ENCODE data around the gene PLAAT2. TPM values are rescaled to one million over a fixed set of nuclear protein-coding genes. Genes with fewer than 3 reads are reported as not detected.
A peak's percentile ranks its signal among the peaks of the same experiment; 100 is the strongest.

The PLAAT2 gene
- total RNA-seq, 3 donors from 2014 or later = 1.1 to 2.6 (median 2.0) TPM

DNA sequence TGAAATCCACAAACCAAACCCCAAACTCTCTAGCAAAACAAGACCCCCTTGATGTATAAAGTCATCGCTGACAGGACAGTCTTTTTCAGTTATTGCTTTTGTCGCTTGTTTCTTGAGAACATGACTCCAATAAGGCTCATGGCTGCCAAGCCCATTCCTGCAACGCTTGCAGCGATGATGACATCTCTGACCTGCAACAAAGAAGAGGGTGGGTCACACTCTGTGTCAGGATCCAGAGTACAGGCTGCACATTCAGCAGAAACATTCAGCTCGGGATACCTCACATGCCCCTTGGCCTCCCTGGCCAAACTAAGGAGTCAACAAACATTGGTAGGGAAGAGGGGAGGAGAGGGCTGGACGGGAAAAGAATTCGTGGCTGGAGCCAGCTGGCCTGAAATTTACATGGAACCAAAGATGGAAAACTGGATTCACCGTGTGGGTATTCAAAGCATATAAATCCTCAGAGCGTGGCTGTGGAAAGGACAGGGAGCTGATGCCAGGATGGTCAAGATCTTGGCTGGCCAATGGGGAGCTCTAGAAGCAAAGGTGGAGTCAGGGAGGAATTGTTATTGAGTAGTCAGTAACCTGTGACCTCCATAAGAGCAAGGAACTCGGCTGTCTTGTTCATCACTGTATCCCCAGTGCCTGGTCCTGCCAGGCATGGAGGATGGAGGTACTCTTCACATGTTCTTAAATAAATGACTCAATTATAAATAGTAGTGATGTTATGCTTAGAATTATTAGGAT, 11.8 kb upstream of the PLAAT2 start:
- Histone ChIP-seq H3K27ac (peak overlapping the region; percentile 76 to 84), H3K4me3 (peak overlapping the region; percentile 5 to 47 (median 25)), H3K4me1 (peaks cover 0 to 20% of the 10 kb centered on the region in 2 donors), H3K9me3 (peaks cover 4 to 5% of the 10 kb centered on the region in 2 donors), H3K36me3 (no peaks in the 10 kb centered on the region), H3K27me3 (no peaks in the 10 kb centered on the region)
- peak in 1 of 2 donors; percentile 65 for DNase-seq (ENCODE audit: low spot score in 2 of 2)
- no peak for TF ChIP-seq POLR2A (IDR thresholded peaks at IDR 0.05)
- peak; percentile 12 to 59 (median 20) for TF ChIP-seq POLR2AphosphoS5 (IDR thresholded peaks at IDR 0.05)
- TF ChIP-seq, protein P1, sequence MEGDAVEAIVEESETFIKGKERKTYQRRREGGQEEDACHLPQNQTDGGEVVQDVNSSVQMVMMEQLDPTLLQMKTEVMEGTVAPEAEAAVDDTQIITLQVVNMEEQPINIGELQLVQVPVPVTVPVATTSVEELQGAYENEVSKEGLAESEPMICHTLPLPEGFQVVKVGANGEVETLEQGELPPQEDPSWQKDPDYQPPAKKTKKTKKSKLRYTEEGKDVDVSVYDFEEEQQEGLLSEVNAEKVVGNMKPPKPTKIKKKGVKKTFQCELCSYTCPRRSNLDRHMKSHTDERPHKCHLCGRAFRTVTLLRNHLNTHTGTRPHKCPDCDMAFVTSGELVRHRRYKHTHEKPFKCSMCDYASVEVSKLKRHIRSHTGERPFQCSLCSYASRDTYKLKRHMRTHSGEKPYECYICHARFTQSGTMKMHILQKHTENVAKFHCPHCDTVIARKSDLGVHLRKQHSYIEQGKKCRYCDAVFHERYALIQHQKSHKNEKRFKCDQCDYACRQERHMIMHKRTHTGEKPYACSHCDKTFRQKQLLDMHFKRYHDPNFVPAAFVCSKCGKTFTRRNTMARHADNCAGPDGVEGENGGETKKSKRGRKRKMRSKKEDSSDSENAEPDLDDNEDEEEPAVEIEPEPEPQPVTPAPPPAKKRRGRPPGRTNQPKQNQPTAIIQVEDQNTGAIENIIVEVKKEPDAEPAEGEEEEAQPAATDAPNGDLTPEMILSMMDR (IDR thresholded peaks at IDR 0.05) = no peak
- intact Hi-C loops (cut with DNase I; ENCODE audit: low total_unique reads) = no loop called here

DNA sequence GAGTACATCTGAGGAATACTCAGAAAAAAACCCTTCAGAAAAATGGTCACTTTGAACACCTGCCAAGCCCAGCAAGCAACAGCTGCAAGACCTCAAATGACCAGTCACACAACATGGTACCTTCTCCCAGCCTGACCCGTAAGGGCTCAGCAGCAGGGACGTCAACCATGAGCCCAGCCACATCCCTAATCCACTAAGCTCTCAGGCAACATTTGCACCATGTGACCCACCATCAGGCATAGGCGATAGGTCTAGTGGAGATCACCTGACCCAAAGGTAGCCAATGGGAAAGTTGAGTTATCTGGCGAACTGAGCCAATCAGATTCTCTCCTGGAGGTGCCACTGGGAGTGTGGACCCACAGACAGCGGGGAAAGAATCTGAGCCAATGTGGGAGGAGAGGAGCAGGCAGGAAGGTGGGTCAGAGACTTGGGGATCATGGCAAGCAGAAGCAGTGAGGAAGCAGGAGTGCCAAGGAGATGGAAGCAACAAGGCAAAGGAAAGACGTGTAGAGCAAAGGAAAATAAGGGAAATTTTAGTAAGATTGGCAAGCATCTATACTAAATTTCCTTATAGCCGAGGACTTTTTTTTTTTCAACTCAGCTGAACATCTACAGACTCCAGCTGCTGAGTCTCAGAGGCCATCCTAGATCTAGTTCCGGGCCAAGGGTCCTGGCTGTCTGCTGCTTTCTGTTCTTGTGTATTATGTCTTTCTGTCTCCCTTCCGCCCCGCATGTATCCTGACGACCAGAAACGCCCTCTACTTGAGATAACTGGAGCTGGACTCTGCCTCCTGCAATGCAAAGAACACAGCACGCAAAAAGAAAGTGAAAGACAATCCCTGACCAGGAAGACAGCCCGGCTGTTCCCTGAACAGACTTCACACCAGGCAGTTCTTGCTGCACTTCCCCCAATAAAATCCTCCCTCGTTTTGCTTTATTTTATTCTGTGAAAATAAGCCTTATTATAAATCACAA, 11.0 kb upstream of the PLAAT2 start:
- Histone ChIP-seq H3K36me3 (no peaks in the 10 kb centered on the region), H3K4me3 (peak overlapping the region; percentile 5 to 47 (median 25)), H3K4me1 (peaks cover 0 to 20% of the 10 kb centered on the region in 2 donors), H3K9me3 (no peaks in the 10 kb centered on the region), H3K27me3 (no peaks in the 10 kb centered on the region), H3K27ac (peak overlapping the region; percentile 76 to 84)
- TF ChIP-seq POLR2AphosphoS5 (IDR thresholded peaks at IDR 0.05) (no peak), POLR2A (IDR thresholded peaks at IDR 0.05) (no peak)
- TF ChIP-seq, protein P1 (IDR thresholded peaks at IDR 0.05) = no peak
- DNase-seq (ENCODE audit: low spot score in 2 of 2) = no peak
- intact Hi-C loops (cut with DNase I; ENCODE audit: low total_unique reads) = no loop called here

DNA sequence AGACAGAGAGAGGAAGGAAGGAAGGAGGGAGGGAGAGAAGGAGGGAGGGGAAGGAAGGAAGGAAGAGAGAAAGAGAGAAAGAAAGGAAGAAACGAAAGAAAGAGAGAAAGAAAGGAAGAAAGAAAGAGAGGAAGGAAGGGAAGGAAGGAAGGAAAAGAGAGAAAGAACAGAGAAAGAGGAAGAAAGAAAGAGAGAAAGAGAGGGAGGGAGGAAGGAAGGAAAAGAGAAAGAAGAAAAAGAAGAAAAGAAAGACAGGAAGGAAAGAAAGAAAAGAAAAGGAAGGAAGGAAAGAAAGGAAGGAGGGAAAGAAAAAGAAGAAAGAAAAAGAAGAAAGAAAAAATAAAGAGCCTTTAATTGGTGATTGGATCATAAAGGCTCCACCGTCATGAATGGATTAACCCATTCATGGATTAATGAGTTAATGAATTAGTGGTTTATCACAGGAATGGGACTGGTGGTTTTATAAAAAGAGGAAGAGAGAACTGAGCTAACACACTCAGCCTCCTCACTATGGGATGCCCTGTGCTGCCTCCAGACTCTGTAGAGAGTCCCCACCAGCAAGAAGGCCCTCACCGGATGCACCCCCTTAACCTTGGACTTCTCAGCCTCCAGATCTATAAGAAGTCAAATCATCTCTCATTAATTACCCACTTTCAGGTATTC, 9.0 kb upstream of the PLAAT2 start:
- Histone ChIP-seq H3K27me3 (no peaks in the 10 kb centered on the region), H3K36me3 (no peaks in the 10 kb centered on the region), H3K4me1 (peaks cover 0 to 20% of the 10 kb centered on the region in 2 donors), H3K27ac (no peak overlapping the region), H3K9me3 (no peaks in the 10 kb centered on the region), H3K4me3 (no peak overlapping the region)
- DNase-seq (ENCODE audit: low spot score in 2 of 2) = no peak
- TF ChIP-seq, protein P1 (IDR thresholded peaks at IDR 0.05) = no peak
- no peak for TF ChIP-seq POLR2AphosphoS5 (IDR thresholded peaks at IDR 0.05)
- no peak for TF ChIP-seq POLR2A (IDR thresholded peaks at IDR 0.05)
- intact Hi-C loops (cut with DNase I; ENCODE audit: low total_unique reads) = no loop called here

DNA sequence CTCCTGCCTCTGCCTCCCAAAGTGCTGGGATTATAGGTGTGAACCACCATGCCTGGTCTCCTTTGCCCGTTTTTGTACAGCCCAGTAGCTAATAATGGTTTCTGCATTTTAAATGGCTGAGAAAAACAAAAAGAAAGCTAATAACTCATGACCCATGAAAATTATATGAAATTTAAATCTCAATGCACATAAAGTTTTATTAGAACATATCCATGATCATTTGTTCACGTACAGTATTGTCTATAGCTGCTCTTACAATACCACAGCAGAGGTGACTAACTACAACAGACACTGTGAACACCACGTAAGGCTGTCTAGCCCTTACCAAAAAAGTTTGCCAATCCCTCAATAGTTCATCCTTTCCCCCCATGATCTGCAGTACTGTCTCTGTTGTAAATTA, 6.4 kb upstream of the PLAAT2 start:
- Histone ChIP-seq H3K9me3 (no peaks in the 10 kb centered on the region), H3K27me3 (no peaks in the 10 kb centered on the region), H3K27ac (no peak overlapping the region), H3K4me3 (no peak overlapping the region), H3K36me3 (no peaks in the 10 kb centered on the region), H3K4me1 (peaks cover 0 to 10% of the 10 kb centered on the region in 2 donors)
- intact Hi-C loops (cut with DNase I; ENCODE audit: low total_unique reads) = no loop called here
- no peak for DNase-seq (ENCODE audit: low spot score in 2 of 2)
- TF ChIP-seq, protein P1 (IDR thresholded peaks at IDR 0.05) = no peak
- no peak for TF ChIP-seq POLR2AphosphoS5 (IDR thresholded peaks at IDR 0.05)
- no peak for TF ChIP-seq POLR2A (IDR thresholded peaks at IDR 0.05)

Measured in breast epithelium (tissue), 4 donors.